ENCODE measurements around the gene ATP5F1B. TPM values are rescaled to one million over a fixed set of nuclear protein-coding genes. Genes with fewer than 3 reads are reported as not detected.
A peak's percentile ranks its signal among the peaks of the same experiment; 100 is the strongest.
"Not testable (repeated sequence)": the region's sequence is repeated elsewhere in the genome, so short reads cannot be mapped to it uniquely, and the experiment has no call there.

Gene ATP5F1B
- total RNA-seq, 1 experiment from 2014 or later: 1,051 TPM

DNA sequence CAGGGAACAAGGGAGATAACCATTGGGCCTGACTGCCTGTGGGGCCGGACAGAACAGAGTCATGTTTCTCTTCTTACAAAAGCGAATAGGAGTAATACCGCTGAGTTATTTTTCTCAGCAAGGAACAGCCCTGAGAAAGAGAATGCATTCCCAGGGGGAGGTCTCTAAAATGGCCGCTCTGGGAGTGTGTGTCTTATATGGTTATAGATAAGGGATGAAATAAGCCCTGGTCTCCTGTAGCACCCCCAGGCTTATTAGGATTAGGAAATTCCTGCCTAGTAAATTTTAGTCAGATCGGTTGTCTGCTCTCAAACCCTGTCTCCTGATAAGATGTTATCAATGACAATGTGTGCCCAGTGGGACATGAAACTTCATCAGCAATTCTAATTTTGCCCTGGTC, 8.0 kb upstream of the ATP5F1B start:
- H4K20me1 ChIP-seq (ENCODE audit: insufficient read depth); DNase-seq (ENCODE audit: low read depth, low spot score); H3K9me3 ChIP-seq (ENCODE audit: control insufficient read depth in 1 of 2, insufficient read depth in 1 of 2, low read depth in 1 of 2, low read length in 2 of 2); H3K27me3 ChIP-seq (ENCODE audit: insufficient read depth, low read length); CTCF ChIA-PET; RAD21 ChIA-PET (ENCODE audit: low non-redundant PET in 1 of 2, low total read pairs in 2 of 2, uncharacterized antibody in 2 of 2, unreplicated experiment in 2 of 2); H3K4me3 ChIP-seq (replicated peaks in 1 of 2; ENCODE audit: low read depth in 1 of 2, low read length in 2 of 2); BruUV-seq (replicated peaks); H3K79me2 ChIP-seq (ENCODE audit: insufficient read depth, low read length); H3K9ac ChIP-seq (ENCODE audit: low read length); H3K4me1 ChIP-seq (ENCODE audit: control insufficient read depth in 1 of 2, insufficient read depth in 2 of 2, low read length in 2 of 2); H2AFZ ChIP-seq (ENCODE audit: low read depth, low read length, poor library complexity, severe bottlenecking); intact Hi-C loops (cut with micrococcal nuclease); ATAC-seq; H3K9me2 ChIP-seq (ENCODE audit: insufficient read depth); H3K36me3 ChIP-seq (ENCODE audit: control insufficient read depth in 1 of 2, insufficient read depth in 2 of 2, low read length in 2 of 2); H3K27ac ChIP-seq (ENCODE audit: low read depth, low read length); H3K4me2 ChIP-seq (ENCODE audit: low read length); POLR2A ChIA-PET: not testable (repeated sequence)
- TF ChIP-seq CBX3 (IDR thresholded peaks at IDR 0.05; ENCODE audit: low read depth): peak; percentile 57; the same call in 1 of the 2 replicates

DNA sequence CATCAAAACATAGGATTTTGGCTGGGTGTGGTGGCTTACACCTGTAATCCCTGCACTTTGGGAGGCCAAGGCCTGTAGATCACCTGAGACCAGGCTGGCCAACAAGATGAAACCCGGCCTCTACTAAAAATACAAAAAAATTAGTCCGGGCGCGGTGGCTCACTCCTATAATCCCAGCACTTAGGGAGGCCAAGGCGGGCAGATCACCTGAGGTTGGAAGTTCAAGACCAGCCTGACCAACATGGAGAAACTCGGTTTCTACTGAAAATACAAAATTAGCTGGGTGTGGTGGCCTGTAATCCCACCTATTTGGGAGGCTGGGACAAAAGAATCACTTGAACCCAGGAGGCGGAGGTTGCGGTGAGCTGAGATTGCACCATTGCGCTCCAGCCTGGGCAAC, 2.2 kb upstream of the ATP5F1B start:
- BruUV-seq (replicated peaks); CTCF ChIA-PET; H3K9me2 ChIP-seq (ENCODE audit: insufficient read depth); DNase-seq (ENCODE audit: low read depth, low spot score); H3K9ac ChIP-seq (ENCODE audit: low read length); H2AFZ ChIP-seq (ENCODE audit: low read depth, low read length, poor library complexity, severe bottlenecking); H3K9me3 ChIP-seq (ENCODE audit: control insufficient read depth in 1 of 2, insufficient read depth in 1 of 2, low read depth in 1 of 2, low read length in 2 of 2); intact Hi-C loops (cut with micrococcal nuclease); H3K4me3 ChIP-seq (replicated peaks in 1 of 2; ENCODE audit: low read depth in 1 of 2, low read length in 2 of 2); H3K4me2 ChIP-seq (ENCODE audit: low read length); H3K27ac ChIP-seq (ENCODE audit: low read depth, low read length); ATAC-seq; RAD21 ChIA-PET (ENCODE audit: low non-redundant PET in 1 of 2, low total read pairs in 2 of 2, uncharacterized antibody in 2 of 2, unreplicated experiment in 2 of 2); H3K27me3 ChIP-seq (ENCODE audit: insufficient read depth, low read length): not testable (repeated sequence)
- Histone ChIP-seq H3K79me2 (ENCODE audit: insufficient read depth, low read length) (peaks cover 28% of the 10 kb centered on the region), H3K36me3 (ENCODE audit: control insufficient read depth in 1 of 2, insufficient read depth in 2 of 2, low read length in 2 of 2) (peaks cover 15 to 22% of the 10 kb centered on the region in 2 experiments), H3K4me1 (ENCODE audit: control insufficient read depth in 1 of 2, insufficient read depth in 2 of 2, low read length in 2 of 2) (peaks cover 2 to 19% of the 10 kb centered on the region in 2 experiments; a peak in 3 of 4 replicates), H4K20me1 (ENCODE audit: insufficient read depth) (peaks cover 12% of the 10 kb centered on the region; the same call in 1 of the 2 replicates)
- POLR2A ChIA-PET: interaction anchor here (1.3 to 1.4 kb wide), 2 partner anchors 14 to 77 kb away, joined by 3 read pairs; partner anchors contain the start of gene NACA

Measured in HCT116 (cell line).